ENCODE measurements around the gene DISP2.

Gene DISP2

GRCh38 chr15:40368719-40369473 lies 10.9 kb downstream of the DISP2 start:
- TF ChIP-seq GLIS3 (CRISPR knock-in tag; IDR thresholded peaks at IDR 0.05) (no peak), ZC3H10 (CRISPR knock-in tag; IDR thresholded peaks at IDR 0.05) (no peak), ZFP30 (CRISPR knock-in tag; IDR thresholded peaks at IDR 0.05) (no peak), RARB (CRISPR knock-in tag; IDR thresholded peaks at IDR 0.05) (no peak), CSDC2 (CRISPR knock-in tag; IDR thresholded peaks at IDR 0.05) (no peak), TCF4 (CRISPR knock-in tag; IDR thresholded peaks at IDR 0.05; ENCODE audit: borderline replicate concordance) (no peak), ESRRG (CRISPR knock-in tag; IDR thresholded peaks at IDR 0.05) (no peak), ZFP3 (CRISPR knock-in tag; IDR thresholded peaks at IDR 0.05) (no peak), PPARA (CRISPR knock-in tag; IDR thresholded peaks at IDR 0.05; ENCODE audit: borderline replicate concordance) (no peak), SNAI2 (CRISPR knock-in tag; IDR thresholded peaks at IDR 0.05) (no peak), ARNTL (CRISPR knock-in tag; IDR thresholded peaks at IDR 0.05; ENCODE audit: borderline replicate concordance, low read depth) (no peak), ZNF565 (CRISPR knock-in tag; conservative IDR thresholded peaks at IDR 0.05; ENCODE audit: low read depth) (no peak), BACH2 (CRISPR knock-in tag; IDR thresholded peaks at IDR 0.05; ENCODE audit: borderline replicate concordance) (no peak), ZNF8 (CRISPR knock-in tag; IDR thresholded peaks at IDR 0.05) (no peak), CSRNP3 (CRISPR knock-in tag; IDR thresholded peaks at IDR 0.05) (no peak)
- TF ChIP-seq, protein P1, sequence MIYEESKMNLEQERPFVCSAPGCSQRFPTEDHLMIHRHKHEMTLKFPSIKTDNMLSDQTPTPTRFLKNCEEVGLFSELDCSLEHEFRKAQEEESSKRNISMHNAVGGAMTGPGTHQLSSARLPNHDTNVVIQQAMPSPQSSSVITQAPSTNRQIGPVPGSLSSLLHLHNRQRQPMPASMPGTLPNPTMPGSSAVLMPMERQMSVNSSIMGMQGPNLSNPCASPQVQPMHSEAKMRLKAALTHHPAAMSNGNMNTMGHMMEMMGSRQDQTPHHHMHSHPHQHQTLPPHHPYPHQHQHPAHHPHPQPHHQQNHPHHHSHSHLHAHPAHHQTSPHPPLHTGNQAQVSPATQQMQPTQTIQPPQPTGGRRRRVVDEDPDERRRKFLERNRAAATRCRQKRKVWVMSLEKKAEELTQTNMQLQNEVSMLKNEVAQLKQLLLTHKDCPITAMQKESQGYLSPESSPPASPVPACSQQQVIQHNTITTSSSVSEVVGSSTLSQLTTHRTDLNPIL (CRISPR knock-in tag; IDR thresholded peaks at IDR 0.05; ENCODE audit: low read depth) = no peak
- TF ChIP-seq, protein P2, sequence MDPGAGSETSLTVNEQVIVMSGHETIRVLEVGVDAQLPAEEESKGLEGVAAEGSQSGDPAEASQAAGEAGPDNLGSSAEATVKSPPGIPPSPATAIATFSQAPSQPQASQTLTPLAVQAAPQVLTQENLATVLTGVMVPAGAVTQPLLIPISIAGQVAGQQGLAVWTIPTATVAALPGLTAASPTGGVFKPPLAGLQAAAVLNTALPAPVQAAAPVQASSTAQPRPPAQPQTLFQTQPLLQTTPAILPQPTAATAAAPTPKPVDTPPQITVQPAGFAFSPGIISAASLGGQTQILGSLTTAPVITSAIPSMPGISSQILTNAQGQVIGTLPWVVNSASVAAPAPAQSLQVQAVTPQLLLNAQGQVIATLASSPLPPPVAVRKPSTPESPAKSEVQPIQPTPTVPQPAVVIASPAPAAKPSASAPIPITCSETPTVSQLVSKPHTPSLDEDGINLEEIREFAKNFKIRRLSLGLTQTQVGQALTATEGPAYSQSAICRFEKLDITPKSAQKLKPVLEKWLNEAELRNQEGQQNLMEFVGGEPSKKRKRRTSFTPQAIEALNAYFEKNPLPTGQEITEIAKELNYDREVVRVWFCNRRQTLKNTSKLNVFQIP (CRISPR knock-in tag; IDR thresholded peaks at IDR 0.05; ENCODE audit: borderline replicate concordance, low read depth) = no peak
- no peak for ATAC-seq

DNA sequence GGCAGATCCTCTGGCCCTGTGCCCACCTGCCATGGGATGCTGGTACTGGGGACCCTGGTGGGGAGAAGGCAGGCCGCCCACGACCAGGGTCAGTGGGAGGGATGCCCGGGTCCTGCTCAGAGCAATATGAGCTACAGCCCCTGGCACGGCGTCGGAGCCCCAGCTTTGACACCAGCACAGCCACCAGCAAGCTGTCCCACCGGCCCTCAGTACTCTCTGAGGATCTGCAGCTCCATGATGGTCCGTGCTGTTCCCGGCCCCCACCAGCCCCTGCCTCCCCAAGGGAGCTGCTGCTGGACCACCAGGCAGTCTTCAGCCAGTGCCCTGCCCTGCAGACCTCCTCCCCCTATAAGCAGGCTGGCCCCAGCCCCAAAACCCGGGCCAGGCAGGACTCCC lies 11.5 kb downstream of the DISP2 start:
- TF ChIP-seq TCF4 (CRISPR knock-in tag; IDR thresholded peaks at IDR 0.05; ENCODE audit: borderline replicate concordance) = no peak
- no peak for TF ChIP-seq ESRRG (CRISPR knock-in tag; IDR thresholded peaks at IDR 0.05)
- TF ChIP-seq RARB (CRISPR knock-in tag; IDR thresholded peaks at IDR 0.05) = no peak
- TF ChIP-seq, protein P1 (CRISPR knock-in tag; IDR thresholded peaks at IDR 0.05; ENCODE audit: low read depth) = no peak
- no peak for TF ChIP-seq ISL1 (CRISPR knock-in tag; IDR thresholded peaks at IDR 0.05)
- TF ChIP-seq CSDC2 (CRISPR knock-in tag; IDR thresholded peaks at IDR 0.05) = no peak
- no peak for TF ChIP-seq ZC3H10 (CRISPR knock-in tag; IDR thresholded peaks at IDR 0.05)
- TF ChIP-seq GLIS3 (CRISPR knock-in tag; IDR thresholded peaks at IDR 0.05) = no peak
- no peak for TF ChIP-seq ZNF8 (CRISPR knock-in tag; IDR thresholded peaks at IDR 0.05)
- no peak for ATAC-seq

DNA sequence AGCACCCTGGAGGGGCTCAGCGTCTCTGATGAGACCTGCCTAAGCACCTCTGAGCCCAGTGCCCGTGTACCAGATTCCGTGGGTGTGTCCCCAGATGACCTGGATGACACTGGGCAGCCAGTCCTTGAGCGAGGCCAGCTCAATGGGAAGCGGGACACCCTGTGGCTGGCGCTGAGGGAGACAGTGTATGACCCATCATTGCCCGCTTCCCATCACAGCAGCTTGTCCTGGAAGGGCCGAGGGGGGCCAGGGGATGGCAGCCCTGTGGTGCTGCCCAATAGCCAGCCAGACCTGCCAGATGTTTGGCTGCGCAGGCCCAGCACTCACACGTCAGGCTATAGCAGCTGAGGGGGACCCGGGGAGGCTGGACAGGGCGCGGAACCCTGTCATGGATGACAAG lies 12.0 kb downstream of the DISP2 start:
- ATAC-seq = no peak
- TF ChIP-seq CSRNP3 (CRISPR knock-in tag; IDR thresholded peaks at IDR 0.05) (no peak), PATZ1 (CRISPR knock-in tag; IDR thresholded peaks at IDR 0.05; ENCODE audit: borderline replicate concordance) (no peak), PPARA (CRISPR knock-in tag; IDR thresholded peaks at IDR 0.05; ENCODE audit: borderline replicate concordance) (no peak), RARB (CRISPR knock-in tag; IDR thresholded peaks at IDR 0.05) (no peak), SNAI2 (CRISPR knock-in tag; IDR thresholded peaks at IDR 0.05) (no peak)

Measured in SK-N-SH treated with all-trans-retinoic acid at 6 μM for 48 hours (cell line).